ENCODE results near the gene BICD2. TPM values are rescaled to one million over a fixed set of nuclear protein-coding genes. Genes with fewer than 3 reads are reported as not detected.

BICD2 gene
- total RNA-seq, 1 donor from 2014 or later, result 29.2 TPM

GRCh38 chr9:92762781-92763708 lies 1.6 kb downstream of the BICD2 start:
- Histone ChIP-seq H3K36me3 (ENCODE audit: control insufficient read depth in 3 of 3, insufficient read depth in 3 of 3, low read length in 3 of 3) (no peaks in the 10 kb centered on the region), H3K4me1 (ENCODE audit: control insufficient read depth in 3 of 3, insufficient read depth in 3 of 3, low read length in 3 of 3) (peaks cover 50 to 62% (median 55%) of the 10 kb centered on the region in 3 donors), H3K27ac (ENCODE audit: low read depth, low read length) (peak overlapping the region; percentile 30), H3K9ac (ENCODE audit: low read depth in 1 of 3, low read length in 3 of 3) (peak overlapping the region; percentile 88 to 95 (median 88)), H3K9me3 (ENCODE audit: control insufficient read depth in 3 of 3, low read length in 3 of 3) (no peaks in the 10 kb centered on the region), H3K4me3 (ENCODE audit: low read length in 3 of 3) (peak overlapping the region; percentile 88 to 97 (median 95)), H3K27me3 (ENCODE audit: control insufficient read depth in 3 of 3, insufficient read depth in 3 of 3, low read length in 3 of 3) (no peaks in the 10 kb centered on the region)

DNA sequence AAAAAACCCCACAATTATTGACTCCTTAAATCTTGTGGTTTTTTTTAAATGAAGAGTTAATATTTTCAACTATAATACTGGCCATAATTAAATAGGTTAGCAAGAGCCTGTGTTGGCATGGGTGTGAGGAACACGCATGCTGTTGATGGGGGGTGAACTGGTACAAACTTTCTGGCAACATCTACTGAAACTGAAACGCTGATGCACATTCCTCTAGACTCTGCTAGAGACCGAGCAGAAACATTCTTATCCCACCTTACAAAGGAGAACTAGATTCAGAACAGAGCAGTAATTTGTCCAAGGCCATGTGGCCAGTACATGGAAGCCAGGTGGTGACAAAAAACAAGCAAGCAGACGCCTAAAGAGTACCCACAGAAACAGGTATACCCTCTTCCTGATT lies 2.4 kb downstream of the BICD2 start:
- H3K4me3 ChIP-seq (ENCODE audit: low read length in 3 of 3), result peak overlapping the region in 2 of 3 donors; percentile 15 to 97
- H3K27me3 ChIP-seq (ENCODE audit: control insufficient read depth in 3 of 3, insufficient read depth in 3 of 3, low read length in 3 of 3), result no peaks in the 10 kb centered on the region
- H3K36me3 ChIP-seq (ENCODE audit: control insufficient read depth in 3 of 3, insufficient read depth in 3 of 3, low read length in 3 of 3), result no peaks in the 10 kb centered on the region
- peaks cover 50 to 62% (median 55%) of the 10 kb centered on the region in 3 donors for H3K4me1 ChIP-seq (ENCODE audit: control insufficient read depth in 3 of 3, insufficient read depth in 3 of 3, low read length in 3 of 3)
- no peaks in the 10 kb centered on the region for H3K9me3 ChIP-seq (ENCODE audit: control insufficient read depth in 3 of 3, low read length in 3 of 3)
- no peak overlapping the region for H3K27ac ChIP-seq (ENCODE audit: low read depth, low read length)
- H3K9ac ChIP-seq (ENCODE audit: low read depth in 1 of 3, low read length in 3 of 3), result peak overlapping the region in 2 of 3 donors; percentile 43 to 88

DNA sequence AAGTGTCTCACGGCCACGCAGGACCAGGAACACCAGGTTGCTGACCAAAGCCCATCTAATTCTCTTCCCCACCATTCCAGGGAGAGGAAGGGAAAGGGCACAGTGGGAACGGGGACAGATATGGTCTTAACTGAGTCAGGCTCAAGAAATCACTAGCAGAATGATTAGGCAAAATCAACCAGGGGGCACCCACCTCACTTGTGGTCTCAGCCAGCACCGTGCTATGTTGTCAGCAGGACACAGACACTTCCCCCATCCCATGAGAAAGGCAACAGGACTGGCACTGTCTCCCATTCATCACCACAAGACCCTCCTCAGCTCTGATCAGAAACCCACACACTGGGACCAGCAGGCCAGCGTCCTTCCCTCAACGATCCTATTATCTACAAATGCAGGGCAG lies 2.9 kb downstream of the BICD2 start:
- H3K27ac ChIP-seq (ENCODE audit: low read depth, low read length), result peak overlapping the region; percentile 30
- peaks cover 55 to 65% (median 58%) of the 10 kb centered on the region in 3 donors for H3K4me1 ChIP-seq (ENCODE audit: control insufficient read depth in 3 of 3, insufficient read depth in 3 of 3, low read length in 3 of 3)
- H3K9ac ChIP-seq (ENCODE audit: low read depth in 1 of 3, low read length in 3 of 3), result peak overlapping the region in 1 of 3 donors; percentile 50
- no peaks in the 10 kb centered on the region for H3K36me3 ChIP-seq (ENCODE audit: control insufficient read depth in 3 of 3, insufficient read depth in 3 of 3, low read length in 3 of 3)
- no peaks in the 10 kb centered on the region for H3K9me3 ChIP-seq (ENCODE audit: control insufficient read depth in 3 of 3, low read length in 3 of 3)
- H3K27me3 ChIP-seq (ENCODE audit: control insufficient read depth in 3 of 3, insufficient read depth in 3 of 3, low read length in 3 of 3), result no peaks in the 10 kb centered on the region
- no peak overlapping the region for H3K4me3 ChIP-seq (ENCODE audit: low read length in 3 of 3)

DNA sequence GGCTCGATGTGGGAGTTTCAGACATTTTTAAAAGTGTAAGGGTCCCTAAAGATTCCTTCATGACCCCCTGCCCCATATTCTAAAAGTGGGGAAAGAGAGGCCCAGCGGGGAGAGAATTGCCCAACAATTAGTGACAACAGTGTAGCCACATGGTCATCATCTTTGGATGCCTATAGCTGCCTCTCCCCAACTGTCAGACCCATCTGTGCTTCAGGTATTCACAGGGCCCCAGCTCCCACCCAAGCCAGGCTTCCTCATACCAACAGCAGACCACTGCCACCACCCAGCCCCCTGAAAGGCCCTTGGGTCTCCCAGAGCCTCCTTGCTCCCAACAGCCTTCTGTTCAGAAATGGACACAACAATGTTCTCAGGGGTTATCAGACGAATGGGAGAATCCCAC lies 4.1 kb downstream of the BICD2 start:
- Histone ChIP-seq H3K4me1 (ENCODE audit: control insufficient read depth in 3 of 3, insufficient read depth in 3 of 3, low read length in 3 of 3) (peaks cover 49 to 63% (median 56%) of the 10 kb centered on the region in 3 donors), H3K9me3 (ENCODE audit: control insufficient read depth in 3 of 3, low read length in 3 of 3) (no peaks in the 10 kb centered on the region), H3K36me3 (ENCODE audit: control insufficient read depth in 3 of 3, insufficient read depth in 3 of 3, low read length in 3 of 3) (no peaks in the 10 kb centered on the region), H3K9ac (ENCODE audit: low read depth in 1 of 3, low read length in 3 of 3) (peak overlapping the region in 2 of 3 donors; percentile 10 to 50), H3K27me3 (ENCODE audit: control insufficient read depth in 3 of 3, insufficient read depth in 3 of 3, low read length in 3 of 3) (no peaks in the 10 kb centered on the region), H3K27ac (ENCODE audit: low read depth, low read length) (peak overlapping the region; percentile 4), H3K4me3 (ENCODE audit: low read length in 3 of 3) (no peak overlapping the region)

DNA sequence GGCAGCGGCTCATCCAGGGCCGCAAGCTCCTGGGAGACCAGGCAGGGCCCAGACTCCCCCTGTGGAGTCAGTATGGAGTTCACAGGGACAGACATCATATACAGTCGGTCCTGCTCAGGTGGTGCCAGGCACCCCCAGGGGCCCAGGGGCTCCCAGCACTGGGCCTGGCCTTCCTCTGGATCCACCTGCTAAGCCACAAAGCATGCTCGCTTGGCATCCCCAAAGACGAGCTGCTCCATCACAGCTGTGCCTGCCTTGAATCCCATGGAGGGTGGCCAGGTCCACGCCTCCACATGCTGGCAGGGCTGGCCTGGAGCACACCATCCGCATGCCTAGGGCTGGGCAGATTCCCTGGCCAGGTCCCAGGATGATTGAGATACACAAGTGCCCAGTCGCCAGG lies 4.6 kb downstream of the BICD2 start:
- H3K27me3 ChIP-seq (ENCODE audit: control insufficient read depth in 3 of 3, insufficient read depth in 3 of 3, low read length in 3 of 3), result no peaks in the 10 kb centered on the region
- no peaks in the 10 kb centered on the region for H3K9me3 ChIP-seq (ENCODE audit: control insufficient read depth in 3 of 3, low read length in 3 of 3)
- H3K4me1 ChIP-seq (ENCODE audit: control insufficient read depth in 3 of 3, insufficient read depth in 3 of 3, low read length in 3 of 3), result peaks cover 46 to 61% (median 55%) of the 10 kb centered on the region in 3 donors
- peak overlapping the region; percentile 4 for H3K27ac ChIP-seq (ENCODE audit: low read depth, low read length)
- no peak overlapping the region for H3K4me3 ChIP-seq (ENCODE audit: low read length in 3 of 3)
- H3K36me3 ChIP-seq (ENCODE audit: control insufficient read depth in 3 of 3, insufficient read depth in 3 of 3, low read length in 3 of 3), result no peaks in the 10 kb centered on the region
- H3K9ac ChIP-seq (ENCODE audit: low read depth in 1 of 3, low read length in 3 of 3), result no peak overlapping the region

- peaks cover 46 to 60% (median 55%) of the 10 kb centered on the region in 3 donors for H3K4me1 ChIP-seq (ENCODE audit: control insufficient read depth in 3 of 3, insufficient read depth in 3 of 3, low read length in 3 of 3)
Measured at GRCh38 chr9:92759446-92759845, 5.2 kb downstream of the BICD2 start.

GRCh38 chr9:92756792-92757191 lies 7.8 kb downstream of the BICD2 start:
- H3K4me3 ChIP-seq (ENCODE audit: low read length in 3 of 3), result no peak overlapping the region
- H3K9me3 ChIP-seq (ENCODE audit: control insufficient read depth in 3 of 3, low read length in 3 of 3), result no peaks in the 10 kb centered on the region
- no peaks in the 10 kb centered on the region for H3K27me3 ChIP-seq (ENCODE audit: control insufficient read depth in 3 of 3, insufficient read depth in 3 of 3, low read length in 3 of 3)
- no peaks in the 10 kb centered on the region for H3K36me3 ChIP-seq (ENCODE audit: control insufficient read depth in 3 of 3, insufficient read depth in 3 of 3, low read length in 3 of 3)
- peaks cover 32 to 45% (median 34%) of the 10 kb centered on the region in 3 donors for H3K4me1 ChIP-seq (ENCODE audit: control insufficient read depth in 3 of 3, insufficient read depth in 3 of 3, low read length in 3 of 3)
- no peak overlapping the region for H3K9ac ChIP-seq (ENCODE audit: low read depth in 1 of 3, low read length in 3 of 3)
- H3K27ac ChIP-seq (ENCODE audit: low read depth, low read length), result no peak overlapping the region

More at GRCh38 chr9:92759446-92759845, 5.2 kb downstream of the BICD2 start:
- Histone ChIP-seq H3K4me3 (ENCODE audit: low read length in 3 of 3) (no peak overlapping the region), H3K27ac (ENCODE audit: low read depth, low read length) (no peak overlapping the region), H3K36me3 (ENCODE audit: control insufficient read depth in 3 of 3, insufficient read depth in 3 of 3, low read length in 3 of 3) (no peaks in the 10 kb centered on the region), H3K27me3 (ENCODE audit: control insufficient read depth in 3 of 3, insufficient read depth in 3 of 3, low read length in 3 of 3) (no peaks in the 10 kb centered on the region), H3K9ac (ENCODE audit: low read depth in 1 of 3, low read length in 3 of 3) (no peak overlapping the region), H3K9me3 (ENCODE audit: control insufficient read depth in 3 of 3, low read length in 3 of 3) (no peaks in the 10 kb centered on the region)

DNA sequence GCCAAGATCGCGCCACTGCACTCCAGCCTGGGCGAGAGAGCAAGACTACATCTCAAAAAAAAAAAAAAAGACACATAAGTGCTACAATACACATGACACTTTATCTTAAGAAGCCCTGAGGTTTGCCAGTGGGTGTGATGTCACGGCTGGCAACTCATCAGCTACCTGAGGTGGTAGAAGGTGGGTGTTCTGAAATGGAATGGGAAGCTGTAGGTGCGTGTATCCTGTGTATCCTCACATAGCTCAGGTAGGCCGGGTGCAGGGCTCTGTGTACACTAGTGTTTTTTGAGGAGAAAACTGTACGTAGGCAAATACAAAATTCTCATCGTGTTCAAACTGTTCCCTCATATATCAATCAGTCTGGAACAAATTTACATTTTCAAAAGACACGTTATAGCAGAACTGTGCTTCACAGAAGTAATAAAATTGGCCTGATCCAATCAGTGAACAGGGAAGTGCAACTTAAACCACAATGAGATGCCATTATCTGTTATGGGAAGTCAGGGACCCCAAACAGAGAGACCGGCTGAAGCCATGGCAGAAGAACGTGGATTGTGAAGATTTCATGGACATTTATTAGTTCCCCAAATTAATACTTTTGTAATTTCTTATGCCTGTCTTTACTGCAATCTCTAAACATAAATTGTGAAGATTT lies 10.4 kb downstream of the BICD2 start:
- H3K4me1 ChIP-seq (ENCODE audit: control insufficient read depth in 3 of 3, insufficient read depth in 3 of 3, low read length in 3 of 3), result peaks cover 17 to 33% (median 24%) of the 10 kb centered on the region in 3 donors
- no peaks in the 10 kb centered on the region for H3K27me3 ChIP-seq (ENCODE audit: control insufficient read depth in 3 of 3, insufficient read depth in 3 of 3, low read length in 3 of 3)
- H3K9me3 ChIP-seq (ENCODE audit: control insufficient read depth in 3 of 3, low read length in 3 of 3), result no peaks in the 10 kb centered on the region
- no peak overlapping the region for H3K9ac ChIP-seq (ENCODE audit: low read depth in 1 of 3, low read length in 3 of 3)
- no peaks in the 10 kb centered on the region for H3K36me3 ChIP-seq (ENCODE audit: control insufficient read depth in 3 of 3, insufficient read depth in 3 of 3, low read length in 3 of 3)
- H3K27ac ChIP-seq (ENCODE audit: low read depth, low read length), result no peak overlapping the region
- H3K4me3 ChIP-seq (ENCODE audit: low read length in 3 of 3), result no peak overlapping the region

- Histone ChIP-seq H3K9ac (ENCODE audit: low read depth in 1 of 3, low read length in 3 of 3) (no peak overlapping the region), H3K36me3 (ENCODE audit: control insufficient read depth in 3 of 3, insufficient read depth in 3 of 3, low read length in 3 of 3) (no peaks in the 10 kb centered on the region), H3K27me3 (ENCODE audit: control insufficient read depth in 3 of 3, insufficient read depth in 3 of 3, low read length in 3 of 3) (no peaks in the 10 kb centered on the region), H3K9me3 (ENCODE audit: control insufficient read depth in 3 of 3, low read length in 3 of 3) (no peaks in the 10 kb centered on the region), H3K4me3 (ENCODE audit: low read length in 3 of 3) (no peak overlapping the region), H3K27ac (ENCODE audit: low read depth, low read length) (no peak overlapping the region), H3K4me1 (ENCODE audit: control insufficient read depth in 3 of 3, insufficient read depth in 3 of 3, low read length in 3 of 3) (peaks cover 30 to 45% (median 35%) of the 10 kb centered on the region in 3 donors)
Measured at GRCh38 chr9:92752812-92753404, 11.7 kb downstream of the BICD2 start.

Data from skeletal muscle tissue (tissue), 4 donors.